Cardiac septum (tissue), 1 donor: ENCODE data around the gene CD47. TPM values are rescaled to one million over a fixed set of nuclear protein-coding genes. Genes with fewer than 3 reads are reported as not detected.

Source experiments
- DNase-seq: peaks from one replicate; pipeline ENCODE4 v3.0.0-alpha.2; 2020; ENCODE audit warnings: low spot score
- intact Hi-C: fragments of 100-400 bp; cut with DNase I; formaldehyde crosslinking; loops from one replicate; pipeline ENCODE4 v1.14.0; 2022
- long read RNA-seq: library from polyadenylated mRNA; unstranded; transcript quantifications from one replicate; pipeline ENCODE4 v2.0.0, GENCODE V29; 2021
- total RNA-seq: library from RNA; stranded (reverse); fragmentation: NEBNext Ultra II Directional; extraction: Animal tissue kit (Norgen Biotek cat#: 25700); gene quantifications from one replicate; pipeline ENCODE4 v1.2.1, GENCODE V29; 2021
- donor health status: DM: no; HTN: no; CAD: no.

CD47 gene
- total RNA-seq = 51.4 TPM
- long read RNA-seq, full-length matches to known transcripts = 54 of 62 reads
- long read RNA-seq, partial matches to known transcripts = 2 of 62 reads
- long read RNA-seq, other reads (novel, unspliced or antisense) = 6 of 62 reads

GRCh38 chr3:108090701-108091497 lies at the start of gene CD47:
TSS of gene CD47 (minus strand) at chr3:108091031. CDS start at chr3:108090908, 123 bp downstream.
- DNase-seq = peak; percentile 98
- intact Hi-C loops = loop anchor here (5.0 kb wide), 2 partner anchors 131 to 134 kb away; partner anchors contain the start of gene IFT57

- intact Hi-C loops = no loop called here
- no peak for DNase-seq
Observed at GRCh38 chr3:108137460-108137814, 46.6 kb upstream of the CD47 start.

DNA sequence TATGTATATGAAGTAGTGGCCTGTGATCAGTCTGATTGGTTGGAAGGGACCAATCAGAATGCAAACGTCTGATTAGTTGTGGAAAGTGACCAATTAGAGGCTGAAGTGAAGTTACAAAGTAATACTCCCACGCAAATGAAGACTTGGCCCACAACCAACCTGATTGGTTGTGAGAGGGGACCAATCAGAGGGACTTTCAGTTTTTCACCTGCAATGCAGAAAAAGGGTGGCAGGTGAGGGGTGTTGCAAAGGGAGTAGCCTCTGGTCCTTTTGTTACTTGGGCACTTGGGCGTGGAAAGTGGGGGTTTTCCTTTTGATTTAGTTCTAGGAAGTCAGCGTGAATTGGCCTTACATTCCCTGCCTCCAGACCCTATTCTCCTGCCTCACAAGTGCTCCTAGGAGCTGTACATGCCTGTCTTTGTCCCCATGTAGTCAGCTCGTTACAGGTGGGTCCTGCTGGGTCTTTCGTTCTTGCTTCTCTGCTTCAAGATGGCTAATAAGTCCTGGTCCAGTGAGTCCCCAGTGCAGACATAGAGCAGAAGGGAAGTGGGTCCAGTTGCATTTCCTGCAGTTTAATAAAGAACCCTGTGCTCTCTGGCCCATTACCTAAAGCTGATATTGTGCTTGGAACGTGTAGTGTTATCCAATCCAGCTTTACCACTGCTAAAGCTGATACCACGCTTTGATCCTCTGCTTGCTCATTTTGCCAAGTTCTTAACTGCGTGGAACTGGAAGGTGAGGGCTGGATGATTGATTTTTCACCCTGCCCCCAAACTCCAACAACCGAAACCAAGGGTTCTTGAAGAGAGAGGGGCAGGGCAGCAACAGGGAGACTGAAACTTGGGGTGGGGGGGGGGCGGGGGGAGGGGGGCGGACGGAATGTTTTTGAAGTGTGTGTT lies 46.0 kb upstream of the CD47 start:
- intact Hi-C loops = no loop called here
- DNase-seq = no peak

GRCh38 chr3:108134555-108134880 lies 43.7 kb upstream of the CD47 start:
- intact Hi-C loops = no loop called here
- DNase-seq = no peak

- intact Hi-C loops = no loop called here
Observed at GRCh38 chr3:108133858-108134554, 43.2 kb upstream of the CD47 start.

DNA sequence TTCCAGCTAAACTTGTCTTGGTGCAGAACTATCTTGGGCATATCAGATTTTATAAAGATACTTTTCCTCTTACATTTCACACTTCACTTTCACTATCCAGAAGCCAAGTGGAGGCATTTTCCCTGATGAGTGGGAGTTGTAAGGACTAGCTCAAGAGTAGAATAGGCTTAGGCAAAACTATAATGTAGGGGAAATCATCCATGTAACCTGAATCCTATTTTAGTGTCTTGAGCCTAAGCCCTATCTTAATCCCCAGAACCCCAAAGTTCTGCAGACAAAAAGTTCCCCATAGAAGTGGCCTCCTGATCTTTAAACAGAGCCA lies 42.2 kb upstream of the CD47 start:
- DNase-seq = no peak
- intact Hi-C loops = no loop called here

More at GRCh38 chr3:108133858-108134554, 43.2 kb upstream of the CD47 start:
- DNase-seq = no peak

DNA sequence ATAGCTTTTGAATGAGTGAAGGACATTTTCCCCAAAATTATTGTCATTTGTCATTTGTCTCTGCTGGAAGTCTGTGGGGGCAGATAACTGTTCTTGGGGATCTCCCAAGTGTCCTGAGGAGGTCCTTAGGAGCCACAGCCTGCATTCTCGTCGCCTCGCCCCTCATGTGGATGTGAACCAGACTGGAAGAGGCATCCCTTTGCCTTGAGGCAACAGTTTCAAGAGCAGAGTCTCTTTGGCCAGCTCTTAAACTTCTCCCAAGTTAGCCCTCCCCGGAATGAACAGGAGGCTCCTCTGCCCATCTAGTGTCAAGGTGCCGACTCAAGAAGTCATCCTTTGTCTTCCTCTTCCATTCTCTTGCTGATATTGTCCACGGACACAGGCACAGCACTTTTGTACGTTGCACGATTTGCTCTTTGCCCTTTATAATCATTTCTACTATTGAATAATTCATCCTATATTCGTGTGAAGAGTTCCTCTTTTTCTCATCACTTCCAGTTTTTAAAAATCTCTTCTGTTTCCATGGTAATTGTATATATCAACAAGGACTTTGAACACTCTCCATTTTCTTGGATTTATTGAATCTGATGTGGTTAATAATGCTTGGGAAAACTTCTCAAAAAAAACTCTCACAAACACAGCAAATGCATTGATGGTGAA lies 40.8 kb upstream of the CD47 start:
- intact Hi-C loops = no loop called here
- DNase-seq = no peak

- intact Hi-C loops = no loop called here
- DNase-seq = no peak
Observed at GRCh38 chr3:108130701-108131474, 40.1 kb upstream of the CD47 start.

DNA sequence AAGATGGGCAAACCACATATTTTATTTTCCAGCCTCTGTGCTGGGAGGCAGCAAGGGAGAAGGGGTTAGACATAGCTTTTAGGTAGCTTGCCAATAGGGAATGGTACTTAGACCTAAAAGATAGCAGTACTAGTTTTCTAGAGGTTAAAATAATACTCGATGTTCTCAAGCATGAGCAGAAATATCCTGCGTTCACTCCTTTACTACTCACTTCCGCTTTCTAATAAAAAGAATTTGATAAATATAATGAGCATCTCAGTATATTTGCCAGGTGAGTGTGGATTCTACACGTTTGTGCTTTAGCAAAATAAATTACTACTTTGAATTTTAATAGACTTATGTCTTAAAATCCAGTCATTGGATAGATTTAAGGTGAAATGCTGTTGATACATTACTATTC lies 39.4 kb upstream of the CD47 start:
- DNase-seq = no peak
- intact Hi-C loops = no loop called here

GRCh38 chr3:108127301-108127988 lies 36.6 kb upstream of the CD47 start:
- DNase-seq = no peak
- intact Hi-C loops = no loop called here

DNA sequence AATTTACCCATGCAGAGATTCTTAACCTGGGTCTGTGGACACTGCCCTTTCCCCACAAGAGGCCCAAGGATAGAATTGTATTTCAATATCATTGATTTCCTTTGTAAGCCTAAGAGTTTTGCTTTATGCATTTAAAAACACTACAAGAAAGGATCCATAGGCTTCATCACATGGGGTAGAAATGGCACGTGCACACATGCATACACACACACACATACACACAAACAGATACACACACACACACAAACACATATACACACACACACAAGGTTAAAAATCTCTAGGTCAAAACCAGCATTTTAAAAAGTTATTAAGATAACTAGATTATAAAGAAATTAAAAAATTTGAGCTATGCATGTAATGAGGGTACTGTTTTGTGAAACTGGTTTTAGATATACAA lies 35.5 kb upstream of the CD47 start:
- intact Hi-C loops = no loop called here
- DNase-seq = no peak

- intact Hi-C loops = no loop called here
- no peak for DNase-seq
Observed at GRCh38 chr3:108125550-108126071, 34.8 kb upstream of the CD47 start.

DNA sequence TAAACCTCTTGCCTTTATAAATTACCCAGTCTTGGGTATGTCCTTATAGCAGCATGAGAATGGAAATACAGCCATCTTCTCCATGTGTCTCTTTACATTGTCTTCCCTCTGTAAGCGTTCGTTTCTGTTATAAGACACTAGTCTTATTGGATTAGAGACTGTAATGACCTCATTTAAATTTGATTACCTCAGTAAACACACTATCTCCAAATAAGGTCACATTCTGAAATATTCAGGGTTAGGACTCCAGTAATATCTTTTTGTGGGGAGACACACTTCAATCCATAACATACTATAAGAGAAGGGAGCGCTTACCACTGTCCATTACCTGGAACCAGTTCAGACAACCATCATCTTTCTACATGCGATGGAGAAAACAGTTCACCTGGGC lies 34.3 kb upstream of the CD47 start:
- intact Hi-C loops = no loop called here
- DNase-seq = no peak

- intact Hi-C loops = no loop called here
- no peak for DNase-seq
Observed at GRCh38 chr3:108124337-108125152, 33.7 kb upstream of the CD47 start.

DNA sequence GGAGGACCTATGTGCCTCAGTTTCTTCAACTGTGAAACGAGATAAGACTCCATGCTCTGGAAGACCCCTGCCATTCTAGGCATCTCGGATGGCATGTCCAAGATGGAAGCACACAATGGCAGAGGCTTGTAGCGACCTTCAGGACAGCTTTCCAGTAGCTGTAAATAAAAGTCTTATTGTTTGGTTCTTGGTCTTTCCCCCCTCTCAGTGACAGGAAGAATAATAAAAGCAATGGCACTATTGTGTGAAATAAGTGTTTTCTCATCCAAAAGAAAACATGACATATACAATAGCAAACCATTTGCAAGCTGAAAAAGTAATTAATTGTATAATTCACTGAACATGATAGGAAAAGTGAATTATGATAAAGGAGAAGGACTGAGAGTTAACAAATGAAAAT lies 32.5 kb upstream of the CD47 start:
- DNase-seq = no peak
- intact Hi-C loops = no loop called here

DNA sequence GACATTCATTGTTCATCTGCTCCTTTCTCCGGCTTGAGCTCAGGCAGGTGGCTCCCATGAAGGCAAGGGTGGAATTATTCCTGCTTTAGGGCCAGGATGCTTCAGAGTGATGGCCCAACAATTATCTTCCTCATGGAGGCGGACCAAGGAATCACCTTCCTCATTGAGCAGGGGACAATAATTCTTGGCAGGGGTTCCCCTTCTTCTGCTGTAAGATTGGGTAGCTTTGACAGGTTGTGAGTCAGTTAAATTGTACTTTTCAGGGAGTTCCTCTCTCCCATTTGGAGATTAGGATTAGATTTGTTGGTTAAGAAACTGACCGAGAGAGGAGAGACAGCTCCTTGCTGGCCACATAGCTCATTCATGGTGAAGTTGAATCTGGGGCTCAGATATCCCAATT lies 31.4 kb upstream of the CD47 start:
- intact Hi-C loops = no loop called here
- DNase-seq = no peak

DNA sequence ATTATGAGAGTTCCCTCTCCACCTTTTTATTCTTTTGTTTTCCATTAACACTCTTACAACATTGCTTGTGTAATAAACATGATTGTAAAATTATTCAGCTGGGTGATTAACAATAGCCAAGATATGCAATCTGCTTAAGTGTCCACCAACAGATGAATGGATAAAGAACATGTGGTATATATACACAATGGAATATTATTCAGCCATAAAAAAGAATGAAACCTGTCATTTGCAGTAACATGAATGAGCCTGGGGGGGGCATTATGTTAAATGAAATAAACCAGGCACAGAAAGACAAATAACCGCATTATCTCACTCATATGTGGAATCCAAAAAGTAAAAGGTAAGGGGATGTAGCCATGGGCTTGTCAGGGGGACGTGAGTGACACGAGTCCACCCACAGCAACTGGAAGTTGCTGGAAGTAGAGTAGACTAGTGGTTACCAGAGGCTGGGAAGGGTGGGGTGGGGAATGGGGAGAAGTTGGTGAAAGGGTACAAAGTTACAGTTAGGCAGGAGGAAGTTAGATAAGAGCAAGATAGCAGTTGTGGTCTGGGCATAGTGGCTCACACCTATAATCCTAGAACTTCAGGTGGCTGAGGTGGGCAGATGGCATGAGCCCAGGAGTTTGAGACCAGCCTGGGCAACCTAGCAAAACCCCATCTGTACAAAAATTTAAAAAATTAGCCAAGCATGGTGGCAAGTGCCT lies 28.7 kb upstream of the CD47 start:
- no peak for DNase-seq
- intact Hi-C loops = no loop called here
